Measurements from ENCODE around the gene UBAP2L. TPM values are rescaled to one million over a fixed set of nuclear protein-coding genes. Genes with fewer than 3 reads are reported as not detected.
A peak's percentile ranks its signal among the peaks of the same experiment; 100 is the strongest.

UBAP2L gene
- total RNA-seq, 1 donor from 2014 or later: 61.7 TPM

GRCh38 chr1:154183046-154183915, 37.5 kb upstream of the UBAP2L start:
- Histone ChIP-seq H3K27me3 (ENCODE audit: control insufficient read depth, insufficient read depth, low read length) (no peaks in the 10 kb centered on the region), H3K36me3 (ENCODE audit: control insufficient read depth, insufficient read depth, low read length) (no peaks in the 10 kb centered on the region), H3K4me3 (ENCODE audit: low read depth, low read length) (peak overlapping the region; percentile 68)
- TF ChIP-seq, protein P1, sequence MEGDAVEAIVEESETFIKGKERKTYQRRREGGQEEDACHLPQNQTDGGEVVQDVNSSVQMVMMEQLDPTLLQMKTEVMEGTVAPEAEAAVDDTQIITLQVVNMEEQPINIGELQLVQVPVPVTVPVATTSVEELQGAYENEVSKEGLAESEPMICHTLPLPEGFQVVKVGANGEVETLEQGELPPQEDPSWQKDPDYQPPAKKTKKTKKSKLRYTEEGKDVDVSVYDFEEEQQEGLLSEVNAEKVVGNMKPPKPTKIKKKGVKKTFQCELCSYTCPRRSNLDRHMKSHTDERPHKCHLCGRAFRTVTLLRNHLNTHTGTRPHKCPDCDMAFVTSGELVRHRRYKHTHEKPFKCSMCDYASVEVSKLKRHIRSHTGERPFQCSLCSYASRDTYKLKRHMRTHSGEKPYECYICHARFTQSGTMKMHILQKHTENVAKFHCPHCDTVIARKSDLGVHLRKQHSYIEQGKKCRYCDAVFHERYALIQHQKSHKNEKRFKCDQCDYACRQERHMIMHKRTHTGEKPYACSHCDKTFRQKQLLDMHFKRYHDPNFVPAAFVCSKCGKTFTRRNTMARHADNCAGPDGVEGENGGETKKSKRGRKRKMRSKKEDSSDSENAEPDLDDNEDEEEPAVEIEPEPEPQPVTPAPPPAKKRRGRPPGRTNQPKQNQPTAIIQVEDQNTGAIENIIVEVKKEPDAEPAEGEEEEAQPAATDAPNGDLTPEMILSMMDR (IDR thresholded peaks at IDR 0.05; ENCODE audit: insufficient read depth, low read length, poor library complexity, severe bottlenecking): no peak
- peak; percentile 90 for DNase-seq (ENCODE audit: low read depth)

DNA sequence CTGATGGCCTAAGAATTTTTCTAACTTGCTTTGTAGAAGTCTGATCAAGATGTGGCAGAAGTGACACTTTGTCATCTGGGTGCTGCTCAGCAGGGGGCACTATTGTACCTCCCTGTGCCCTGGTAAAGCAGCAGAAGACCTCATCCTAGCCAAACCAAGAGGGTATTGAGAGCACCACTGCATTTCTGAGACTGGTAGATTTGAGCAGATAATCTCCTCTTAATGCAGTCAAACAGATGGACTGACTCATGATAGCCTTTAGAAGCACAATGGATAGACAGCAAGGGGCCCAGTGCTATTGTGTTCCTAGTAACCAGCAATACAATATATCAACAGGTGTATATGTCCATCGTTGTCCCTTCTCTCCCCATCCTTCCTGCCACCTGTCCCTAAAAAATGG, 34.6 kb upstream of the UBAP2L start:
- no peaks in the 10 kb centered on the region for H3K36me3 ChIP-seq (ENCODE audit: control insufficient read depth, insufficient read depth, low read length)
- H3K27me3 ChIP-seq (ENCODE audit: control insufficient read depth, insufficient read depth, low read length): peaks cover 2% of the 10 kb centered on the region
- TF ChIP-seq, protein P1 (IDR thresholded peaks at IDR 0.05; ENCODE audit: insufficient read depth, low read length, poor library complexity, severe bottlenecking): peak; percentile 59
- H3K4me3 ChIP-seq (ENCODE audit: low read depth, low read length): no peak overlapping the region
- DNase-seq (ENCODE audit: low read depth): no peak

DNA sequence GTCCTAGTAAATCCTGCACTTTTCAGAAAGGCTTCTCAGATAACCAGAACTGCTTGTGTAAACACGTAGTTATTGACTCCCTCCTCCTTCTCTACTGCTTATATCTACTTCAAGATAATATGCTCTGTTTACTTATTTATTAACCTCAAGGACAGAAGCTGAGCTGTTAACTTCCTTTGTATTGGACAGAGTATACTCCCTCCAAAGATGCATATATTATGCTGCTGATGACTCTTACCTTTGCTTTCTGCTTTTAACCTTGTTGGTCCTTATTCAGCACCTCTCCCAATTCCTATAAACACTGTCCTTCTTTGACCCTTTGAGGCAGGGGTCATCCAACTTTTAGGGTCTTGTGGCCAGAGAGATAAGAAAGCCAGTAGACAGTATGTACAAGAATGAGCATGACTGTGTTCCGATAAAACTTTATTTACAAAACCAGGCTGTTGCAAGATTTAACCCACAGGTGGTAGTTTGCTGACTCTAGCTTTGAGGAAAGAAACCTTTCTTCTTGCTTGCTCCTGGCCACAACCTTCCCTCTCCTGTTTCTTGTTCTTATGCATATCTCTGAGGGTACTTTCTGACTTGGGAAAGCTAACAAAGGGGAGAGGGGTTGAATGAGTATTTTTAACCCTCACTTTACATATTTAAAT, 33.8 kb upstream of the UBAP2L start:
- Histone ChIP-seq H3K36me3 (ENCODE audit: control insufficient read depth, insufficient read depth, low read length) (no peaks in the 10 kb centered on the region), H3K27me3 (ENCODE audit: control insufficient read depth, insufficient read depth, low read length) (peaks cover 2% of the 10 kb centered on the region), H3K4me3 (ENCODE audit: low read depth, low read length) (no peak overlapping the region)
- TF ChIP-seq, protein P1 (IDR thresholded peaks at IDR 0.05; ENCODE audit: insufficient read depth, low read length, poor library complexity, severe bottlenecking): no peak
- no peak for DNase-seq (ENCODE audit: low read depth)

GRCh38 chr1:154190550-154190949, 30.2 kb upstream of the UBAP2L start:
- Histone ChIP-seq H3K27me3 (ENCODE audit: control insufficient read depth, insufficient read depth, low read length) (peaks cover 14% of the 10 kb centered on the region), H3K4me3 (ENCODE audit: low read depth, low read length) (no peak overlapping the region), H3K36me3 (ENCODE audit: control insufficient read depth, insufficient read depth, low read length) (no peaks in the 10 kb centered on the region)
- TF ChIP-seq, protein P1 (IDR thresholded peaks at IDR 0.05; ENCODE audit: insufficient read depth, low read length, poor library complexity, severe bottlenecking): no peak
- no peak for DNase-seq (ENCODE audit: low read depth)

- no peak within 1 kb of the TSS for H3K4me3 ChIP-seq (ENCODE audit: low read depth, low read length)
- no peak for DNase-seq (ENCODE audit: low read depth)
- no peaks in the 10 kb centered on the region for H3K36me3 ChIP-seq (ENCODE audit: control insufficient read depth, insufficient read depth, low read length)
- H3K27me3 ChIP-seq (ENCODE audit: control insufficient read depth, insufficient read depth, low read length): peaks cover 14% of the 10 kb centered on the region
- TF ChIP-seq, protein P1 (IDR thresholded peaks at IDR 0.05; ENCODE audit: insufficient read depth, low read length, poor library complexity, severe bottlenecking): no peak
Measured at GRCh38 chr1:154191990-154192461, 28.7 kb upstream of the UBAP2L start, which contains the start of gene TPM3. Gene TPM3 (minus strand): TSS chr1:154192100. CDS start chr1:154192018, 82 bp downstream.

Measured in kidney epithelial cell (primary cell).